ENCODE results near the gene NRTN.

The NRTN gene

DNA sequence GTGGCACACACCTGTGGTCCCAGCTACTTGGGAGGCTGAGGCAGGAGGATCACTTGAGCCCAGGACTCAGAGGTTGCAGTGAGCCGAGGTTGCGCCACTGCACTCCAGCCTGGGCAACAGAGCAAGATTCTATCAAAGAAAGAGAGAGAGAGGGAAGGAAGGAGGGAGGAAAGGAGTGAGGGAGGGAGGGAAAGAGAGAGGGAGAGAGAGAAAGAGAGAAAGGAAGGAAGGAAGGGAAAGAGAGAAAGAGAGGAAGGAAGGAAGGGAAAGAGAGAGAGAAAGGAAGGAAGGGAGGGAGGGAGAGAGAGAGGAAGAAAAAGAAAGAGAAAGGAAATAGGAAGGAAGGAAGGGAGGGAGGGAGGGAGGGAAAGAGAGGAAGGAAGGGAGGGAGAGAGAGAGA is 12.4 kb downstream of the NRTN start:
- DNase-seq = no peak

- DNase-seq = no peak
Measured at GRCh38 chr19:5818594-5818993, 13.7 kb downstream of the NRTN start.

DNA sequence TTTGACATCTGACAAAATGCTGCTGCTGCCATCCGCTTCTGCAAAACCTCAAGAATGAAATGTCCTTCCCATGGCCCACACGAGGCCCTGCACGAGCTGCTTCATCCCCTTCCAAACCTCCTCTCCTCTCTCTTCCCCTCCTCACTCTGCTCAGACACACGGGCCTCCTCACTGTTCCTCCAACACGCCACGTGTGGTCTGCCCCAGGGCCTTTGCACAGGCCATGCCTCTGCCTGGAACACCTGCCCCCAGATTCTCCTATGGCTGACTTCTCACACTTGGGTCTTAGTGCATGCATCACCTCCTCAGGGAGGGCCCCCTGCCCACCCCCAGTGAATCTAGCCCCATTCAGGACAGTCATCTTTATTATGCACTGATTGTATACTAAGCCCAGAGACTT is 15.9 kb downstream of the NRTN start:
- no peak for DNase-seq

- no peak for DNase-seq
Measured at GRCh38 chr19:5821521-5822180, 16.8 kb downstream of the NRTN start.

DNA sequence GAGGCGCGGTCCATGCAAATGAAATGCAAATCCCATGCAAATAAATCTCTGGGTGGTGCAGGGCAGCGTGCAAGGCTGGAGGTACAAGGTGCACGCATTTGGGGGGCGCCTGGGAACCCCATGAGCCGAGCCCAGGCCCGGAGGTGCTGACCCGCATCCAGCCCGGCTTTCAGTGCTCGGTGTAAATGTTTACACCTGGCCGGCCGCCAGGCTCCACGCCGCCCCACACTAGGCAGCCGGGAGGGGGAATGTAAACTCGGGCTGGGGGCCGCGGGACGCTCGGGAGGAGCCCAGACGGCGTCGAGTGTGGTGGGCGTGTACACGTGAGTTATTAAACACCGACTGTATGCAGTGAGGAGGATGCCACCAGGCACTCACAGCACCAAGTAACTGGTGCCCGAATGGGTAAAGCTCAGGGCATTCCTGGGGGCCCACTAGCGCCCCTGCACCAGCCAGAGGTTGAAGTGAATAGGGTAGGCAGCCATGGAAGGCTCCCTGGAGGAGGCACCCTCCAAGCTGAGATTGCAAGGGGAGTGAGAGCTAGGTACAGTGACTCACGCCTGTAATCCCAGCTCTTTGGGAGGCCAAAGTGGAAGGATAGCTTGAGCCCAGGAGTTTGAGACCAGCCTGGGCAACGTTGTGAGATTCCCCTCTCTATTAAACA is 17.4 kb downstream of the NRTN start:
- no peak for DNase-seq

- no peak for DNase-seq
Measured at GRCh38 chr19:5823579-5824281, 18.9 kb downstream of the NRTN start.

DNA sequence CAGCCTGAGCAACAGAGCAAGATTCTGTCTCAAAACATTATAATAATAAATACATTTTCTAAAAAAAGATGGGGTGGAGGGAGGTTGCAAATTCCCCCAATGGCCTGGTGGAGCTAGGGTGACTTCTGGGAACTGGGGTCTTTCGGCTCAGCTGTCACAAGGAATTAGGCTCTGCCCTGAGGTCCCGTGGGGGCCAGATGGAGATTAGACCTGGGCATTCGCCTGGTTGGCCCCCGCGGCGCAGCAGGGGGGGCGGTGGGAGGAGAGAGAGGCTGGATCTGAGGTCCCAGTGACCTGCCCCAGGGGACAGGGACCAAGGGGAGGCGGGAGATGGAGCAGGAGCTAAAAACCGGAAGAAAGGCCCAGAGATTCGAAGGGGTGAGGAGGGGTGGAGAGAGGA is 19.9 kb downstream of the NRTN start:
- no peak for DNase-seq

DNA sequence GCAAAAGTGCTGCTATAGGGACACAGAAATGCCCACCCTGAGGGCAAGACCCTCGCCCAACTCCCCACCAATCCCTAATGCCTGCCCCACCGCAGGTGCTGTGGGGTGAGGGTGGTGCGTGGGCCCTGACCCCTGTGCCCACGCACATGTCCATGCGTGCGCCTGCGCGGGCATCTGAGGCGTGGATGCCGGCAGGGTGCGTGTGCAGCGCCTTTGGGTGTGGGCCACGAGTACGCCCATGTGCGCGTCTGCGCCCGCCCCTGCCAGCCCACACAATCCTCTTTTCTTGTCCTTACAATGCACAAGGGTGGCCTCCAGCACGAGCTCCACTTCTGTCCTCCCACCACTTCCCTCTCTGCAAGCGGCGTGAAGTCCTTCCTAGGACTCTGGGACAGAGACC is 20.3 kb downstream of the NRTN start:
- DNase-seq = no peak

- no peak for DNase-seq
Measured at GRCh38 chr19:5826531-5827341, 21.9 kb downstream of the NRTN start.

- DNase-seq = no peak
Measured at GRCh38 chr19:5827342-5827890, 22.5 kb downstream of the NRTN start.

DNA sequence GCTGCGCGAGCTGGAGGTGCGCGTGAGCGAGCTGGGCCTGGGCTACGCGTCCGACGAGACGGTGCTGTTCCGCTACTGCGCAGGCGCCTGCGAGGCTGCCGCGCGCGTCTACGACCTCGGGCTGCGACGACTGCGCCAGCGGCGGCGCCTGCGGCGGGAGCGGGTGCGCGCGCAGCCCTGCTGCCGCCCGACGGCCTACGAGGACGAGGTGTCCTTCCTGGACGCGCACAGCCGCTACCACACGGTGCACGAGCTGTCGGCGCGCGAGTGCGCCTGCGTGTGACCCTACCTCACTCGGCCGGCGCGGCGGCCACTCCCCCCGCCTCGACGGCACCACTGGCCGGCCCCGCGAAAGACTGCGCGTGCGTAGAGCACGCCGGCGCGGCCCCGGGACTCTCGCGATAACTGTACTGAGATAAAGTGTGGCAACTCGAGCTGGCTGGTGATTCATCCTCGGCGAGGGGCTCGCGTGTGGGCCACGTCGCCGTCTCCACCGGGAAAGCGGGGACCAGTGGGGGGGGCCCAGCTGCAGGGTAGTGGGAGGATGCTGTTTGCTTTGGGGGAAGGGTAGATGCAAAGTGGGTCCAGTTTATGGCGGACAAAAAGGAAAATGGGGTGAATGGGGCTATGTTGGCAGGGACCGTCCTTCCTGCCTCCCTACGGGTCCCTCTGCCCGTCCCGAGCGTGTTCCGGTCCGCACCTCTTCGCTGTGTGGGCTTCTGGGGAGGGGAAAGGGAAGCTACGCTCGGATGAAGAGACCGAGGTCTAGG is 23.2 kb downstream of the NRTN start:
- DNase-seq = peak; percentile 41

DNA sequence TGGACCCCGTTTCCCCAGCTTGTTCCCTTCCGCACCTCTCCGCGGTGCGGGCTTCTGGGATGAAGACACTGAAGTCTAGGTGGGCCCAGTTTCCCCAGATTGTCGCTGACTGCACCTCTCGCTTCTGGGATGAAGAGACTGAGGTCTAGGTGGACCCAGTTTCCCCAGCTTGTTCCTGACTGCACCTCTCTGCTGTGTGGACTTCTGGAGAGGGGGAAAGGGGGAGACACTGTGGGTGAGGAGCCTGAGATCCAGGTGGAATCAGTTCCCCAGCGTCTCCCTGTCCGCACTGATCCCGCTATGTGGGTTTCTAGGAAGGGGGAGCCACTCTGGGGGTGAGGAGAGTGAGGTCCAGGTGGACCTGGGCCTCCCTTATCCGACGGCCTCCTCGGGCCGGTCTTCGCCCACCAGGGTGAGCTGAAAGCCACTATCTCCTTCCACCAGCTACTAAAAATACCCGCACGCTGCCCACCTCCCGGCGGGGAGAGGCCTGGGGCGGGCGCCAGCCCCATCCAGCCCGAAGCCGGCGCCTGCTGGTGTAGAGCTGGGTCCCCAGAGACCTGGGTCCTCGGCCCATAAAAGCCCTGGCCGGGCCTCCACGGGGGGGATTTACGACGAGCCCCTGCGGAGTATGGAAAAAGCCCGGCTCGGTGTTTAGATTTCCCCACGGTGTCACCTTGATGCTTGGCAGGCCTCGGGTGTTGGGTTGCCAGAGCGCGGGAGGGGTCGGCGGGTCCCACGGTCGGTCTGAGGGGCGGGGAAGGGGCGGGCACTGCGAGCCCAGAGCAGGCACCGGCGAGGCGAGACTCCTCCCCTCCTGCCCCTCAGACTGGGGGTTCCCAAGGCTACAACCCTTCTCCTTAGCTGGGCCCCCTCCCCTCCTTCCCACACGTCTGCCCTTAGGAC is 24.0 kb downstream of the NRTN start:
- DNase-seq = no peak

DNA sequence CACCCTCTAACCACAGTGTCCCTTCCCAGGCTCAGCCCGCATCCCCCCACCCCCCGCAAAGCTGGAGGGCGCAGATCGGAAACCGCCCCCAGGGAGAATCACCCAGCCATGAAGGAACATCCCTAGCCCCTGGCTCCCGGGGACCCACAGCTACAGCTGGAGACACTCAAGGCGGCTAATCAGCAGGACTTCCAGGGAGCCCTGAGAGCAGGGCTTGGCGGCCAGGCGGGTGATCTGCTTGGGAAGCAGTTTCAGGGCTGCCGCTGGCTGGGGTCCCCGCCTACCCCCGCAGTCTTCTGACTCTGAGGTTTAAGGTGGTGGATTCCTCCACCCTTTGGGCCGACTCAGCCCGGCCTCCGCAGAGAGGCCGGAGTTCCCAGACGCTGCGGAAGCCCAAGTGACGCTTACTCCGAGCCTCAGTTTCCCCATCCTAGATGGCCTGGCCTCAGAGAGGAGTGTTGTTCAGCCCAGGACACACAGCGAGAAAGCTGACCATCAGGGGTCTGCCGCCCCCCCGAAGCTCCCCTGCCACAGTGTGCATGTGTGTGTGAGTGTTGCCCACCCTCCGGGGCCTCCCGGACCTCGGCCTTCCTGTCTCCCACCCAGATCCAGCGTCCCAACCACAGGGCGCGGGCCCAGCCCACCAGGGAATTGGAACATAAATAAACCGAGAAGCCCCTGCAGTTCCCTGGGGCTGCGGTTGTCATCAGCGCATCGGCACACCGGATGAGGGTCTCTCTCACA is 24.9 kb downstream of the NRTN start:
- DNase-seq = no peak

- DNase-seq = no peak
Measured at GRCh38 chr19:5831159-5831558, 26.3 kb downstream of the NRTN start.

- no peak for DNase-seq
Measured at GRCh38 chr19:5832061-5832460, 27.2 kb downstream of the NRTN start.

- no peak for DNase-seq
Measured at GRCh38 chr19:5832527-5833216, 27.8 kb downstream of the NRTN start.

GRCh38 chr19:5837761-5838352 is 33.0 kb downstream of the NRTN start:
- DNase-seq = no peak

DNA sequence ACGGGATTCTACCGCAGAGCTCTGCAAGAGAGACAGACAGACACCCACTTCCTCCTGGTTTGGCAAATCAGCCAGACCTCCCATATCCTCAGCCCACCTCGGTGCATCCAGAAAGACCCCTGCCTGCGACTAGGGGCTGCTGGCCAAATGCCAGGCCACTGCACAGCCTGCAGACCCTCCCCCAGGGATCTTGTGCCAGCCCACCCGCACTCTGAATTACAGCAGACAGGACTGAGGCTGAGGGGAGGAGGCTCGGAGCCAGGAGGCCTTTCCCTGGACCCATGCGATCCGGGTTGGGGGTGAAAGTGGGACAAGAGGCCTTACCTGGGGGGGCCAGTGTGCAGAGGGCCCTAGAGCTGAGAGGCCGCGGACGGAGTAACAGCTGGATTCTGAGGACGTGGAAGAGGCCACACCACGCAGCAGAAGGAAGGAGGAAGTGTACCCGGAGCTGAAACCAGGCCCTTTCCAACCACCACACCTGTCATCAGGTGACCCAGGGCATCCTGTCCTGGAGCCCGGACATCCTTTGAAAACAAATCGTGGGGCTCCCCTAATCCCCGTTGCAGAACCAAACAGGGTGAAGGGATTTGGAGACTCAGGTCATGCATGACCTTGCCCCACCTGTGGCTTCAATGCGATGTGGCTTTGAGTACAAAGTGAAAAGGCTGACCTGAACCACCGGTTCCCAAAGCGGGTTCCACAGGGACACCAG is 33.6 kb downstream of the NRTN start:
- no peak for DNase-seq

All from HCEC 1CT (cell line).